G401 (cell line): ENCODE results near the gene WASL. TPM values are rescaled to one million over a fixed set of nuclear protein-coding genes. Genes with fewer than 3 reads are reported as not detected.
A peak's percentile ranks its signal among the peaks of the same experiment; 100 is the strongest.
"Not testable (repeated sequence)": the region's sequence is repeated elsewhere in the genome, so short reads cannot be mapped to it uniquely, and the experiment has no call there.

Source experiments
- DNase-seq: peaks from one replicate; pipeline ENCODE4 v3.0.0-alpha.2; 2015; ENCODE audit warnings: low spot score
- in situ Hi-C: cut with HindIII; loops from 2 replicates; pipeline ENCODE4 v1.10.0; 2016; ENCODE audit warnings: low sequenced_read_pairs, mixed read lengths
- total RNA-seq: library from RNA; depleted of rRNA; stranded (reverse); fragments of >200 nt; shearing (Covaris generic); gene quantifications from 2 replicates; pipeline ENCODE4 v1.2.3, GENCODE V29; 2014; rRNA removed

The WASL gene
- 3.5 and 6.7 TPM in 2 replicates for total RNA-seq

GRCh38 chr7:123748734-123749536 is at the start of gene WASL:
Gene WASL (minus strand): TSS chr7:123749003. CDS start chr7:123748734, 269 bp downstream.
- peak; percentile 88 for DNase-seq
- in situ Hi-C loops: no loop called here

DNA sequence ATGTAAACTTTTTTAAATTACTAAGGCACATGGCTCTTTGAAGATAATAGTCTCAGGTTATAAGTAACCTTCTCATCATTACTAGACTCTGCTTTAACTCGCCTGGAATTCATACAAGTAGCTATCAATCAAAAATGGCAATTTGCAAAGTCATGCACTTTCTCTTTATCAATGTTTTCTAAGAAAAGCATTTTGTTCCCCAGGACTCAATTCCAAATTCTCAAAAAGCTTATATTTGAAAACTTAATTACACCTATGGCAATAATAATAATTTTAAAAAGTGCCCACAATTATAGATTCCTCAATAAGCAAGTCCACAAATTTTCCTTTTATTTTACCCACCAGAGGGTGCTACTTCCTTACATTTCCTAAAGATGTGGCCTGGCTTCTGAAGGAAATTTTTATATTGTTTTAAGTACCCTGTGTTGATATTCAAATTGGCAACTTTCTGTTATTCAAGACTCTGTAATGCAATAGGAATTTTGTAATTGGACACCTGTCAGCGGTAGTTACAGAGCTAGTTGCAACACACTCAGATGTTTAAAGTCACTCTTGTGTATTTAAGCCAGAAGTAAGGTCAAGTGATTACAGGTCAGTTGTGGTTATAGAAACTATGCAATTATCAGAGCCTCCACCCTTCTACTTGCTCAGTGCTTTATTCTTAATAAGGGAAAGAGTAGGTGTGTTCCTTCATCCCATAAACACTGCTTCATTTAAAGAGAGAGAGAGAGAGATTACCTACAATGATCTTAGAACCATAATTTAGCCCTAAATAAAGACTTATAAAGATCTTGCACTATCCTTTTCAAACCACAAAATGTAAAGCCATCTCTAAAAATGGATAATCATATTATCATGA is 49.1 kb upstream of the WASL start:
- in situ Hi-C loops: no loop called here
- DNase-seq: peak; percentile 30

DNA sequence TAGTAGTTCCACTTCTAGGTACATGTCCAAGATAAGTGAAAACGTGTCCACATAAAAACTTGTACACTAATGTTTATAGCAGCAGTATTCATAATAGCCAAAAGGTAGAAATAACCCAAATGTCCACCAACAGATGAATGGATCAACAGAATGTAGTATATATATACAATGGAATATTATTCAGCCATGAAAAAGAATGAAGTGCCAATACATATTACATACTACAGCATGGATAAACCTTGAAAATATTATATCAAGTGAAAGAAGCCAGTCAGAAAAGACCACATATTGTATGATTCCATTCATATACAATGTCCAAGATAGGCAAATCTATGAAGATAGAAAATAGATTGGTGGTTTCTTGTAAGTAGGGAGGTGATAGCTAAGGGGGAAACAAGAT is 47.8 kb upstream of the WASL start:
- in situ Hi-C loops: no loop called here
- DNase-seq: no peak

GRCh38 chr7:123795917-123796316 is 47.1 kb upstream of the WASL start:
- DNase-seq: no peak
- in situ Hi-C loops: no loop called here

DNA sequence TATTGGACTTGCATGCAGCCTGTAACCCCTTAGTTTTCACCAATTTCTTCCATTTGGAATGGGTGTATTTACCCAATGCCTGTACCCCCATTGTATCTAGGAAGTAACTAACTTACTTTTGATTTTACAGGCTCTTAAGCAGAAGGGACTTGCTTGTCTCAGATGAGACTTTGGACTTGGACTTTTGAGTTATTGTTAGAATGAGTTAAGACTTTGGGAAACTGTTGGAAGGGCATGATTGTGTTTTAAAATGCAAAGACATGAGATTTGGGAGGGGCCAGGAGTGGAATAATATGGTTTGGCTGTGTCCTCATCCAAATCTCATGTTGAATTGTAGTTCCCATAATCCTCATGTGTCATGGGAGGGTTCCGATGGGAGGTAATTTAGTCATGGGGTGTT is 46.3 kb upstream of the WASL start:
- in situ Hi-C loops: not testable (repeated sequence)

DNA sequence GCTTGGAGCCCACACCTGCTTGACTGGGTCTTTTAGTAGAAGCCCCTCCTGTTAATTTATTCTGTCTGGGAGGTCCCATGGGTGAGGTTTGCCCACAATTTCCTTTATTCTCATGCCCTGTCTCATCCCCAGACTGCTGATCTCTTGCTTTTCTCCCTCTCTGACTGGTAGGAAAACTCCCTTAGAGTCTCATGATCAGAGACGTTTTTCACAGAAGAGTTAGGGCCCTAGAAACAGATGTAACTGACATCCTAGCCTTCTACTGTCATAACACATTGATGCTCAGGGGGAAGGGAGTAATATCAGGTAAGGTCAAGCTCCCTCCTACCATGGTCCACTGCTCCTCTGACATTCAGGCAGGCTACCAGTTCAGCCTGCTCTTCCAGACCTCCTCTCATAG is 43.7 kb upstream of the WASL start:
- in situ Hi-C loops: no loop called here
- no peak for DNase-seq

More for the DNA sequence above, 46.3 kb upstream of the WASL start:
- DNase-seq: not testable (repeated sequence)

DNA sequence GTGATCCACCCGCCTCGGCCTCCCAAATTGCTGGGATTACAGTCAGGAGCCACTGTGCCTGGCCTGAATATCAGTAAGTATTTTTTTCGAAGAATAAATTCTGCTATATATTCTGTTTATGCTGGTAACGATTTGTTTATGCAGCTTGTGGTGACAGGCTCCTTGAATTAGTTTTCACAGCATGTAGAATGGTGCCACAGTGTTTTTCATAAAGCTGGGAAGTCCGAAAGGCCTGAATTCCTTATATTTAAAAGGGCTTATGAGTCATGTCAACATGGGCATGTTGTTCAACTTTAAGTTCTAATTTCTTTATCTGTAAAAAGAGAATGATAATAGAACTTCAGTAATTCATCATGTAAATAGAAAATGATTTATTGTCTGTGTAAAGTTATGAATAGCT is 42.2 kb upstream of the WASL start:
- DNase-seq: no peak
- in situ Hi-C loops: no loop called here

DNA sequence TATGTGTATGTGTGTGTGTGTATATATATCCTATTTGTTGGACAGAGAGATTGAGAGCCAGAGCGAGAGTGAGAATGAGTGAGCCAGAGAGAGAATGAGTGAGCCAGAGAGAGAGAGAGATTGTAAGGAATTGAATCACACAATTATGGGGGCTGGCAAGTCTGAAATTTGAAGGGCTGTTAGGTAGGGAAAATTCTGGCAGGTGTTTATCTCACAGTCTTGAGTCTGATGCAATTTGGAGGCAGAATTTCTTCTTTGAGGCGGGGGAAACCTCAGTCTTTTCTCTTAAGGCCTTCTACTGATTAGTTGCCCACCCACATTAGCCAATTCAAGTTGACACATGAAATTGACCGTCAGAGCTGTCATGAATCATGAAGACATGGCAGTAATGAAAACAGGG is 41.0 kb upstream of the WASL start:
- no peak for DNase-seq
- in situ Hi-C loops: no loop called here

DNA sequence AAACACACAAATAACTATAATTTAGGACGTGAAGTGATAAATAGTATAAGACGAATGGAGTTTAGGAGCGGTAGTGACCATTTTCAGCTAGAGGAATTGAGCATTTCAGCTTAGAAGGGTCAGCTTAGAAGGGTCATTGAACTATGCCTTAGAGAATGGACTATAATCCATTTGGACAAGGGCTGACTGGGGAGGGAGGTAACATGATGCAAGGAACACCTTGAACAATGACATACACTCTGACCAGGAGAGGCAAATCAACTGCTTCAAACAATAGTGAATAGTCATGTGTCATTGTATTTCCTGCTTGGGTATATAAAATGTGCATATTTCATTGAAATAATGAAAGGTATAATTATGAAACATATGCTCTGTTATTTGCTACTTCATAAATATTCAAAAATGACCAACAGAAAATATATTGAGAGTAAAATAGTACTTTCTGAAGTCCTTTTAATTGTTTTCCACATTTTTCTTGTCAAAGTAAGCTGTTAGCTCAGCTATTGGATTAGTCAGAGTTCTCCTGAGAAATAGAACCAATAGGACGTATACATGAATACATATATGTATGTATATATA is 40.5 kb upstream of the WASL start:
- in situ Hi-C loops: no loop called here

DNA sequence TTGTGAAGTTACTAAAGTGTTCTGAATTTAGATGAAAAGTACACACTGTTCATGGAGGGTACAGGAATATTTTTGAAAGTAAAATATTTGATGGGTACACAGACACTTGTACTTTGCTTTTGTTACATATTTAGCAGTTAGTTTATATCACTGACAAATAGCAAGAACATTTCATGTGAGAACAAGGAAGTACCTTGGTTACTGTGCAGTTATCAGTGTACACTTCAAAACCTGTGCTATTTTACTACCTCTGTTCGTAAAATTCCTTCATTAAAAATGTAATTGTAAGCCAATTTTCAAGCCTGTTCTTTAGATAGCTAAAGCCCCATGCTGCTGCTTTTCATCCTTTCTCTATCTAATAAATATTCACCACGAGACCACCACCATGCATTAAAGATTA is 39.8 kb upstream of the WASL start:
- in situ Hi-C loops: no loop called here
- no peak for DNase-seq

More for the DNA sequence above, 40.5 kb upstream of the WASL start:
- DNase-seq: no peak

- no peak for DNase-seq
Observed at GRCh38 chr7:123787220-123788007, 38.6 kb upstream of the WASL start.

DNA sequence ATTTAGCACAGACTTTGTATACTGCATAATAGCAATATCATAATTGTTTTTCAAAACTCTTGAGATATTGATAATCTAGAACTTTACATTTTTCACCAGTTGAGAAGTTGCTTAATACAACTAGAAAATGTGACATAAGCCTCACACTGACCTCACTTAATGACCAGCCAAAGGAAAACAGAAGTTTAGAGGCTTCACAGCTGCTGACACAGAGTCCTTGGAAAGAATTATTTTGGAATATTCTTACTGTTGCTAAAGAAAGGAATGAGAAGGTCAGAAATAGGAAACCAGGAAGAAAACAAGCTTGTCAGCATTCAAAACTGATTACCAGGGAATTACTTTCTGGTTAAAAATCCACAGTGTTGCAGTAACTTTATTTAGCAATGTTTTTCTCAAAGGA is 35.5 kb upstream of the WASL start:
- DNase-seq: no peak
- in situ Hi-C loops: no loop called here

More at GRCh38 chr7:123787220-123788007, 38.6 kb upstream of the WASL start:
- in situ Hi-C loops: no loop called here

DNA sequence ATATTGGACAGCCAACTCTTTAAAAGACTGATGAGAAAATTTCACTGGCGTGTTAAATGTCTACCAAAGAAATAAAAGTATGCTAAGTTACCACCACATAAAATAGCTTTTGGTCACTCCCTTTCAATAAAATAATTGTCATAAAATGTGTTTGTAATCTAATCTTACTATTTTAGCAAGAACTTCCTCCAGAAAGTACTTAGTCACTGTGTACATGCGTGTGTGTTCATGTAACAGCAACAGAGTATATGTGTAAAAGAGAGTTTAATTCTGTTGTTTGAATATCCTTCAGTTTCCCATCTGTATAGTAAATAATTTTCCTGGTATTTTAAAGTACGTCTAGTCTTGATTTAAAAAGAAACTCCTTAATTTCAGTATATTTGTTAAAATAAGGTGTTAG is 35.0 kb upstream of the WASL start:
- in situ Hi-C loops: no loop called here
- no peak for DNase-seq

DNA sequence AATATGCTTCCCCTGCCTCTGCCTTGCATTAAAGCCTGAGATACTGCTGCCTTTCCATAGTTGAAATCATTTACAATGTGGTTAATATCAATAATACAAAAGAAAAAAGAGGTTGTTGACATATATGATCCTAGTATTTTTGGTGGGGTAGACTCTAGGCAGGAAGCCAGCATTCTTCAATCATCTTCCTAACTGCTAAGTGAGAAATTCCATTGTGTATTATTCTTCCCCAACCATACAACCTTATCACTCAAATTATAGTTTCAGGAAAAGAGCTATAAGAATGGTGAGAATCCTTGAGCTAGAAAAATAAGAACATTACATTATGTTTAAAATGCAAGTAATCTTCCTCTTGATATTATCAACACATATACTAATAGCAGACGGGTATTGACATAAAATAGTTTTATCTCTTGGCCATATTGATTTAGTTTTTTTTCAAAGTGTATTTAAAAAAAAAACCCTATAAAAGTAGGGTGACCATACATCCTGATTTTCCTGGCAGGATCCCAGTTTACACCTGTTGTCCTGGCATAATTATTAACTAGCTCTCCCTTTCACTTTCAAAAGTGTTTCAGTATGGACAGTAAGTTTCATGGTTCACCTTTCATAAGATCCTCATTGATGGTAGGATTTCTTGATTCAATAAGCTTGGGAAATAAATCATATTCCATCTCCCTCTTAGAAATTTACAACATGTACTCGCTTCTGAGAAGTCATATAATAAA is 33.4 kb upstream of the WASL start:
- in situ Hi-C loops: no loop called here

GRCh38 chr7:123780472-123780871 is 31.7 kb upstream of the WASL start:
- in situ Hi-C loops, DNase-seq: not testable (repeated sequence)

More for the DNA sequence above, 33.4 kb upstream of the WASL start:
- no peak for DNase-seq

DNA sequence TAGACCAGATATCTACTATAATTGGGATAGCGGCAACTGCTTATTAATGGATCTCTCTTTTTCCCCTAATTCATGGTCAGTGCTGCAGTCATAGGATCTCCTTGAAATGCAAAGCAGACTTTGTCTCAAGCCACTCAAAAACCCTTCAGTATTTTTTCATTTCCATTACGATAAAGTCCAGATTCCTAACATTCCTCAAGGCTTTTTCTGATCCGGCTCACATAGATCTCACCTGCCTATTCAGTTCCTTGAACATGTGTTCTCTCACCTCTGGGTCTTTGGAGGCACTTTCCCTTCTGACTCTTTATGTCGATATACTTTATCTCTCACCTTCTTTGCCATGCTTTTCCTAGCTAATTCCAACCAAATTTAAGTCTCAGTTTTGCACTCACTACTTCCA is 25.7 kb upstream of the WASL start:
- in situ Hi-C loops: no loop called here
- DNase-seq: no peak

GRCh38 chr7:123773481-123773880 is 24.7 kb upstream of the WASL start:
- in situ Hi-C loops: no loop called here

GRCh38 chr7:123772652-123773051 is 23.8 kb upstream of the WASL start:
- in situ Hi-C loops: no loop called here
- no peak for DNase-seq

More at GRCh38 chr7:123773481-123773880, 24.7 kb upstream of the WASL start:
- no peak for DNase-seq
